ENCODE measurements around the gene FCGR1A. TPM values are rescaled to one million over a fixed set of nuclear protein-coding genes. Genes with fewer than 3 reads are reported as not detected.
"Not testable (repeated sequence)": the region's sequence is repeated elsewhere in the genome, so short reads cannot be mapped to it uniquely, and the experiment has no call there.

The FCGR1A gene
- total RNA-seq (2011; cell fraction: chromatin; rRNA removed; ENCODE audit: low replicate concordance), result 0.32 and 0.44 TPM in 2 replicates
- total RNA-seq (2011; cell fraction: nucleolus; rRNA removed), result 0.50 TPM in 1 of 2 replicates, not detected in the other
- total RNA-seq (2011; cell fraction: nucleoplasm; rRNA removed), result 0.29 TPM in 1 of 2 replicates, not detected in the other
- total RNA-seq (2014; rRNA removed), result not detected in 2 replicates
- not detected in 2 replicates for total RNA-seq (2014; rRNA removed; fragmentation: Illumina TruSeq; extraction: Trizol)
- total RNA-seq (2015; rRNA removed; fragmentation: Illumina TruSeq; extraction: Trizol), result 0.19 and 0.29 TPM in 2 replicates
- total RNA-seq (2021), result not detected in 2 replicates
- 0.13 and 0.18 TPM in 2 replicates for polyA plus RNA-seq (2011; rRNA removed)
- 0.04 TPM in 1 of 2 replicates, not detected in the other for polyA plus RNA-seq (2011; cell fraction: cytosol; rRNA removed)
- 0.17 TPM in 1 of 2 replicates, not detected in the other for polyA plus RNA-seq (2011; cell fraction: nucleus; rRNA removed)
- 0.17 and 4.4 TPM in 2 replicates for polyA plus RNA-seq (2012)
- 0.10 and 0.17 TPM in 2 replicates for polyA plus RNA-seq (2014; fragmentation: Illumina TruSeq; extraction: Trizol)
- polyA plus RNA-seq (2014; fragmentation: Nextera tagmentation; extraction: Ambion mirVana), result under 1 TPM; 0.14 to 0.23 TPM
- 0.20 and 0.46 TPM in 2 replicates for polyA plus RNA-seq (2014; rRNA removed)
- polyA minus RNA-seq (2011; rRNA and poly(A)+ RNA removed), result not detected in 2 replicates
- polyA minus RNA-seq (2011; cell fraction: cytosol; rRNA and poly(A)+ RNA removed), result not detected in 2 replicates
- 0.40 and 0.44 TPM in 2 replicates for polyA minus RNA-seq (2011; cell fraction: nucleus; rRNA and poly(A)+ RNA removed)
- not detected for Bru-seq, nascent RNA
- percentile 9 among the genes with signal in this experiment for BruChase-seq, experiment 1, labeled RNA remaining after a 2-hour chase
- BruChase-seq, experiment 2, labeled RNA remaining after a 6-hour chase, result not detected
- long read RNA-seq, experiment 1, result 0 reads
- long read RNA-seq, experiment 2, result 0 reads
- long read RNA-seq, experiment 3, result 0 reads

GRCh38 chr1:149782600-149782999 lies at the start of gene FCGR1A:
Gene FCGR1A (plus strand): TSS chr1:149782694. CDS start chr1:149782744, 50 bp downstream.
- intact Hi-C loops (cut with micrococcal nuclease); H4K20me1 ChIP-seq (replicated peaks; ENCODE audit: control insufficient read depth, insufficient read depth, low read length); in situ Hi-C loops (cut with MboI); H3K4me2 ChIP-seq (ENCODE audit: insufficient read depth, low read length); DNase-seq (ENCODE audit: extremely low read depth in 1 of 4, low spot score in 3 of 4); H3K4me1 ChIP-seq (replicated peaks in 1 of 2; ENCODE audit: control insufficient read depth in 2 of 2, insufficient read depth in 2 of 2, low read length in 2 of 2); H2AFZ ChIP-seq (ENCODE audit: low read depth, low read length); BruUV-seq (replicated peaks); H3K9me1 ChIP-seq (ENCODE audit: control insufficient read depth, insufficient read depth, low read length); POLR2A ChIA-PET; H3K36me3 ChIP-seq (ENCODE audit: control insufficient read depth, insufficient read depth, low read length); H3K9ac ChIP-seq (ENCODE audit: insufficient read depth in 1 of 2, low read depth in 2 of 2, low read length in 2 of 2); H3K27ac ChIP-seq (ENCODE audit: extremely low read depth, low read depth, low read length); FAIRE-seq; CTCF ChIA-PET (ENCODE audit: low intra/inter-chr PET ratio); H3K4me3 ChIP-seq; H3K27me3 ChIP-seq (ENCODE audit: control insufficient read depth in 2 of 2, insufficient read depth in 2 of 2, low read length in 2 of 2); H3K79me2 ChIP-seq (ENCODE audit: control insufficient read depth, insufficient read depth, low read length); ATAC-seq; H3K9me3 ChIP-seq (replicated peaks; ENCODE audit: control insufficient read depth, insufficient read depth, low read depth, low read length): not testable (repeated sequence)
- no CpG with 5 or more reads among the region's 2 CpGs for WGBS (ENCODE audit: insufficient coverage, low coverage, missing lambda C conversion rate)

- in situ Hi-C loops (cut with MboI); H3K4me3 ChIP-seq; POLR2A ChIA-PET; BruUV-seq (replicated peaks); H3K27ac ChIP-seq (ENCODE audit: extremely low read depth, low read depth, low read length); H3K4me2 ChIP-seq (ENCODE audit: insufficient read depth, low read length); H4K20me1 ChIP-seq (replicated peaks; ENCODE audit: control insufficient read depth, insufficient read depth, low read length); H3K27me3 ChIP-seq (ENCODE audit: control insufficient read depth in 2 of 2, insufficient read depth in 2 of 2, low read length in 2 of 2); H3K36me3 ChIP-seq (ENCODE audit: control insufficient read depth, insufficient read depth, low read length); intact Hi-C loops (cut with micrococcal nuclease); H3K79me2 ChIP-seq (ENCODE audit: control insufficient read depth, insufficient read depth, low read length); CTCF ChIA-PET (ENCODE audit: low intra/inter-chr PET ratio); FAIRE-seq; H2AFZ ChIP-seq (ENCODE audit: low read depth, low read length); H3K9me1 ChIP-seq (ENCODE audit: control insufficient read depth, insufficient read depth, low read length); DNase-seq (ENCODE audit: extremely low read depth in 1 of 4, low spot score in 3 of 4); H3K4me1 ChIP-seq (replicated peaks in 1 of 2; ENCODE audit: control insufficient read depth in 2 of 2, insufficient read depth in 2 of 2, low read length in 2 of 2); H3K9me3 ChIP-seq (replicated peaks; ENCODE audit: control insufficient read depth, insufficient read depth, low read depth, low read length); H3K9ac ChIP-seq (ENCODE audit: insufficient read depth in 1 of 2, low read depth in 2 of 2, low read length in 2 of 2); ATAC-seq: not testable (repeated sequence)
- no CpG with 5 or more reads among the region's 2 CpGs for WGBS (ENCODE audit: insufficient coverage, low coverage, missing lambda C conversion rate)
These were observed 49.7 kb upstream of the FCGR1A start for GRCh38 chr1:149732781-149733180.

- FAIRE-seq; H4K20me1 ChIP-seq (replicated peaks; ENCODE audit: control insufficient read depth, insufficient read depth, low read length); CTCF ChIA-PET (ENCODE audit: low intra/inter-chr PET ratio); ATAC-seq; H3K27me3 ChIP-seq (ENCODE audit: control insufficient read depth in 2 of 2, insufficient read depth in 2 of 2, low read length in 2 of 2); in situ Hi-C loops (cut with MboI); BruUV-seq (replicated peaks); H3K27ac ChIP-seq (ENCODE audit: extremely low read depth, low read depth, low read length); H3K9me1 ChIP-seq (ENCODE audit: control insufficient read depth, insufficient read depth, low read length); H3K36me3 ChIP-seq (ENCODE audit: control insufficient read depth, insufficient read depth, low read length); H3K4me2 ChIP-seq (ENCODE audit: insufficient read depth, low read length); H2AFZ ChIP-seq (ENCODE audit: low read depth, low read length); H3K9me3 ChIP-seq (replicated peaks; ENCODE audit: control insufficient read depth, insufficient read depth, low read depth, low read length); H3K79me2 ChIP-seq (ENCODE audit: control insufficient read depth, insufficient read depth, low read length); POLR2A ChIA-PET; H3K9ac ChIP-seq (ENCODE audit: insufficient read depth in 1 of 2, low read depth in 2 of 2, low read length in 2 of 2); intact Hi-C loops (cut with micrococcal nuclease); H3K4me1 ChIP-seq (replicated peaks in 1 of 2; ENCODE audit: control insufficient read depth in 2 of 2, insufficient read depth in 2 of 2, low read length in 2 of 2); H3K4me3 ChIP-seq; DNase-seq (ENCODE audit: extremely low read depth in 1 of 4, low spot score in 3 of 4): not testable (repeated sequence)
- WGBS (ENCODE audit: insufficient coverage, low coverage, missing lambda C conversion rate), result 25% methylated on average over 1 of the region's 1 CpG
These were observed 47.8 kb upstream of the FCGR1A start for GRCh38 chr1:149734692-149735091.

Data from K562 (cell line).